Measurements from ENCODE around the gene ITGBL1.

ITGBL1 gene

DNA sequence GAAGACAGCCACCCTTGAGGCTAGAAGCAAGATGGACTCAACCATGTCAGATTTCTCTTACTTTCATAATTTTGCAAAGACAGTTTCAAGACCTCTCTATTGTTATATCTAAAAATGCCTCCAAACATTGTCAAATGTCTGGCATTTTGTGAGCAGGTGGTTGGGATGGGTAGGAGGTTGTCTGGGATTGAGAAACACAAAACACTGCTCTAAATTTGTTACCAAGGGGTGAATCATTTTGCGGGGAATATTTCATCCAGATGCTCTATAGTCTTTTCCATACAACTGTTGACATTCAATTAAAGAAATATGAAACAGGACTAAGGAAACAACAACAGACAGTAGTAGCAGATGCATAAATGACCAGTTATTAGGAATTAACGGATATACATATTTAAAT, 208.2 kb downstream of the ITGBL1 start:
- Histone ChIP-seq H3K4me3 (ENCODE audit: low read depth, low read length) (no peak overlapping the region), H3K9me3 (ENCODE audit: severe bottlenecking) (no peaks in the 10 kb centered on the region), H3K27ac (no peak overlapping the region), H3K27me3 (ENCODE audit: insufficient read depth, low read depth, severe bottlenecking) (no peaks in the 10 kb centered on the region), H3K36me3 (no peaks in the 10 kb centered on the region)
- DNase-seq = no peak
- TF ChIP-seq CTCF (IDR thresholded peaks at IDR 0.05; ENCODE audit: low read depth, low read length) = no peak

- Histone ChIP-seq H3K4me3 (ENCODE audit: low read depth, low read length) (no peak overlapping the region), H3K36me3 (no peaks in the 10 kb centered on the region), H3K27ac (no peak overlapping the region), H3K27me3 (ENCODE audit: insufficient read depth, low read depth, severe bottlenecking) (no peaks in the 10 kb centered on the region), H3K9me3 (ENCODE audit: severe bottlenecking) (no peaks in the 10 kb centered on the region)
- no peak for TF ChIP-seq CTCF (IDR thresholded peaks at IDR 0.05; ENCODE audit: low read depth, low read length)
- no peak for DNase-seq
Measured at GRCh38 chr13:101661839-101662238, 209.4 kb downstream of the ITGBL1 start.

DNA sequence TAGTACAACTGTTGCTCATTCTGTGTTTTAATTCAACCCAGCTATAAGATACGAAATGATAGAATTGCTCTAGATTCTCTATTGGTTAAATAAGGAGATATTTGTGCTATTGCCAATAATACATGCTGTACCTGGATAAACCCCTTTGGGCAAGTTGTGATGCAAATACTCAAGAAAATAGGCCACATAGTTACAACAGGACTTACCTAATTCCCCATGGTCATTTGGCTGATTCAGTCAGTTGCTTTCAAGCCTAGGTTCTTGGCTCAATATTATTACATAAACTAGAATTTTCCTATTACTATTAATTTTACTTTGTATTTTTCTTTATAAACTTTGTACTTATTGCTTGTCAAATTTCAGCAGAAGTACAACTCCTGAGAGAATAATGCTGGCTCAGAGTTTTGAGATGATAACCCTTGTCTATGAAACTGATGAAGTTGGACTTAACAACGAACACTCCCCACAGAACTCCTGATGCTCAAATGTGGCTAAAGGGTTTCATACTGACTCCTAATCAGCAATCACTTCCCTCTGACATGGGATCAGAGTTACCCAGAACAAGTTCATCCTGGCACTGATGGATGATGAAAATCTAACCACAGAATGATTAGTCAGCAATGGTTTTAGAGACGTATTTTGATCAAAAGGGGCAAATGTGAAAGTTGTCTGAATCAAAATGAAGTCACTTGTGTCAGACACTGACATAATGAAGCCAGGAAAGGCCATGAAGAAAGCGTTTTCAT, 221.1 kb downstream of the ITGBL1 start:
- no peaks in the 10 kb centered on the region for H3K9me3 ChIP-seq (ENCODE audit: severe bottlenecking)
- H3K27ac ChIP-seq = no peak overlapping the region
- TF ChIP-seq CTCF (IDR thresholded peaks at IDR 0.05; ENCODE audit: low read depth, low read length) = no peak
- no peak for DNase-seq
- no peaks in the 10 kb centered on the region for H3K27me3 ChIP-seq (ENCODE audit: insufficient read depth, low read depth, severe bottlenecking)
- H3K4me3 ChIP-seq (ENCODE audit: low read depth, low read length) = no peak overlapping the region
- H3K36me3 ChIP-seq = no peaks in the 10 kb centered on the region

- Histone ChIP-seq H3K4me3 (ENCODE audit: low read depth, low read length) (no peak overlapping the region), H3K9me3 (ENCODE audit: severe bottlenecking) (no peaks in the 10 kb centered on the region), H3K27me3 (ENCODE audit: insufficient read depth, low read depth, severe bottlenecking) (no peaks in the 10 kb centered on the region), H3K36me3 (no peaks in the 10 kb centered on the region), H3K27ac (no peak overlapping the region)
- no peak for TF ChIP-seq CTCF (IDR thresholded peaks at IDR 0.05; ENCODE audit: low read depth, low read length)
- DNase-seq = no peak
Measured at GRCh38 chr13:101681834-101682233, 229.4 kb downstream of the ITGBL1 start.

DNA sequence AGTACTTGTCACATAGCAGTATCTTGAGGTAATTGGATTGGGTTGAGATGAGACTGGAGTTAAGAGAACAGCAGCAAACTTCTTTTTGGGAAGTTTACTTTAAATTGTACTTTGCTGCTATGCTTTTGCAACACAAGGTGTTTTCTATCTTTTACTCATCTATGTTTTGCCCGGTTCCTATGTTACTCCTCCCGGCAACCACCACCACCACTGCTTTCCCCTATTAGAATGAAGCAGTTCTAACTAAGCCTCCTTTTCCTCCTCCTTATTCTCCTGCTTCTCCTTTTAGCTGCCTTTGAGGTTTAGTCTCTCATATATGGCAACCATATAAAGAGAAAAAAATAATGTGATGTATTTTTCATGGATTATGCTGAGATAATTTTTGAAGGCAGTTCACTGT, 233.5 kb downstream of the ITGBL1 start:
- no peak overlapping the region for H3K27ac ChIP-seq
- H3K36me3 ChIP-seq = no peaks in the 10 kb centered on the region
- DNase-seq = no peak
- no peaks in the 10 kb centered on the region for H3K27me3 ChIP-seq (ENCODE audit: insufficient read depth, low read depth, severe bottlenecking)
- H3K9me3 ChIP-seq (ENCODE audit: severe bottlenecking) = no peaks in the 10 kb centered on the region
- no peak overlapping the region for H3K4me3 ChIP-seq (ENCODE audit: low read depth, low read length)
- TF ChIP-seq CTCF (IDR thresholded peaks at IDR 0.05; ENCODE audit: low read depth, low read length) = no peak

- Histone ChIP-seq H3K36me3 (no peaks in the 10 kb centered on the region), H3K27ac (no peak overlapping the region), H3K27me3 (ENCODE audit: insufficient read depth, low read depth, severe bottlenecking) (no peaks in the 10 kb centered on the region), H3K4me3 (ENCODE audit: low read depth, low read length) (no peak overlapping the region), H3K9me3 (ENCODE audit: severe bottlenecking) (no peaks in the 10 kb centered on the region)
- DNase-seq = no peak
- no peak for TF ChIP-seq CTCF (IDR thresholded peaks at IDR 0.05; ENCODE audit: low read depth, low read length)
Measured at GRCh38 chr13:101690871-101691270, 238.4 kb downstream of the ITGBL1 start.

All from WERI-Rb-1 (cell line).